Measurements from ENCODE around the gene AMH. TPM values are rescaled to one million over a fixed set of nuclear protein-coding genes. Genes with fewer than 3 reads are reported as not detected.

Gene AMH
- polyA plus RNA-seq, 2 of the 4 experiments (the other 2 are of a cell fraction) = 3.0 to 12.0 TPM

- WGBS (ENCODE audit: missing lambda C conversion rate) = 77% methylated on average over 22 of the region's 26 CpGs
- CTCF ChIA-PET = interaction anchor here (1.3 kb wide), 1 partner anchor 21 kb away, joined by 3 read pairs; no protein-coding TSS in a partner anchor
- no peak for ATAC-seq
- no peak for FAIRE-seq
- DNase-seq (ENCODE audit: low read depth in 1 of 2, low spot score in 1 of 2) = no peak
- Histone ChIP-seq H3K4me2 (no peak overlapping the region), H3K9me3 (no peaks in the 10 kb centered on the region), H3K4me3 (no peak overlapping the region), H3K4me1 (peaks cover under 1% of the 10 kb centered on the region; the same call in 2 of the 3 replicates), H3K27ac (no peak overlapping the region)
- POLR2A ChIA-PET = no interaction called here
- no peak for TF ChIP-seq POLR2AphosphoS2 (conservative IDR thresholded peaks at IDR 0.05; ENCODE audit: low read length)
- no peak for TF ChIP-seq SREBF2 (IDR thresholded peaks at IDR 0.05)
- no peak for TF ChIP-seq FOXS1 (CRISPR knock-in tag; IDR thresholded peaks at IDR 0.05)
- TF ChIP-seq ESRRA (IDR thresholded peaks at IDR 0.05; ENCODE audit: borderline replicate concordance, low read length) = no peak
- no peak for TF ChIP-seq ZNF302 (CRISPR knock-in tag; IDR thresholded peaks at IDR 0.05)
- TF ChIP-seq BHLHE40 (IDR thresholded peaks at IDR 0.05; ENCODE audit: low read depth, low read length) = no peak
- TF ChIP-seq CEBPB (IDR thresholded peaks at IDR 0.05) = no peak
- no peak for TF ChIP-seq JUNB (IDR thresholded peaks at IDR 0.05)
- TF ChIP-seq ZFP36 (IDR thresholded peaks at IDR 0.05; ENCODE audit: borderline replicate concordance, partially characterized antibody) = no peak
- TF ChIP-seq, protein P1, sequence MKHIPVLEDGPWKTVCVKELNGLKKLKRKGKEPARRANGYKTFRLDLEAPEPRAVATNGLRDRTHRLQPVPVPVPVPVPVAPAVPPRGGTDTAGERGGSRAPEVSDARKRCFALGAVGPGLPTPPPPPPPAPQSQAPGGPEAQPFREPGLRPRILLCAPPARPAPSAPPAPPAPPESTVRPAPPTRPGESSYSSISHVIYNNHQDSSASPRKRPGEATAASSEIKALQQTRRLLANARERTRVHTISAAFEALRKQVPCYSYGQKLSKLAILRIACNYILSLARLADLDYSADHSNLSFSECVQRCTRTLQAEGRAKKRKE (CRISPR knock-in tag; IDR thresholded peaks at IDR 0.05; ENCODE audit: low read depth) = no peak
- TF ChIP-seq USF2 (IDR thresholded peaks at IDR 0.05) = no peak
- TF ChIP-seq EHF (CRISPR knock-in tag; IDR thresholded peaks at IDR 0.05) = no peak
- TF ChIP-seq FOSB (CRISPR knock-in tag; IDR thresholded peaks at IDR 0.05) = no peak
Observed at GRCh38 chr19:2294687-2295335, 45.7 kb downstream of the AMH start.

DNA sequence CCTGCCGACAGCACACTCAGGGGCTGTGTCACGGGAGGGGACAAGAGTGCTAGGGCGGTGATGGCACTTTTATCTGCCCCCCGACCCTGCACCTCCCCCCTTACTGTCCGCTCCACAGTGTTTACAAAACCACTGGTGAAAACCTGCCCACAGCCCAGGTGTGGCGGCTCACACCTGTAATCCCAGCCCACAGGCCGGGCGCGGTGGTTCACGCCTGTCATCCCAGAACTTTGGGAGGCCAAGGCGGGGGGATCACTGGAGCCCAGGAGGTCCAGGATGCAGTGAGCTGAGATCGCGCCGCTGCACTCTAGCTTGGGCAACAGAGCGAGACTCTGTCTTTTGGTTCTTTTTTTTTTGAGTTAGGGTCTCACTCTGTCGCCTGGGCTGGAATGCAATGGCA, 47.0 kb downstream of the AMH start:
- 81% methylated on average over 15 of the region's 16 CpGs for WGBS (ENCODE audit: missing lambda C conversion rate)
- ATAC-seq = no peak

More for the DNA sequence above, 47.0 kb downstream of the AMH start:
- DNase-seq (ENCODE audit: low read depth in 1 of 2, low spot score in 1 of 2) = no peak
- TF ChIP-seq, protein P2, sequence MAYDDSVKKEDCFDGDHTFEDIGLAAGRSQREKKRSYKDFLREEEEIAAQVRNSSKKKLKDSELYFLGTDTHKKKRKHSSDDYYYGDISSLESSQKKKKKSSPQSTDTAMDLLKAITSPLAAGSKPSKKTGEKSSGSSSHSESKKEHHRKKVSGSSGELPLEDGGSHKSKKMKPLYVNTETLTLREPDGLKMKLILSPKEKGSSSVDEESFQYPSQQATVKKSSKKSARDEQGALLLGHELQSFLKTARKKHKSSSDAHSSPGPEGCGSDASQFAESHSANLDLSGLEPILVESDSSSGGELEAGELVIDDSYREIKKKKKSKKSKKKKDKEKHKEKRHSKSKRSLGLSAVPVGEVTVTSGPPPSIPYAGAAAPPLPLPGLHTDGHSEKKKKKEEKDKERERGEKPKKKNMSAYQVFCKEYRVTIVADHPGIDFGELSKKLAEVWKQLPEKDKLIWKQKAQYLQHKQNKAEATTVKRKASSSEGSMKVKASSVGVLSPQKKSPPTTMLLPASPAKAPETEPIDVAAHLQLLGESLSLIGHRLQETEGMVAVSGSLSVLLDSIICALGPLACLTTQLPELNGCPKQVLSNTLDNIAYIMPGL (CRISPR knock-in tag; IDR thresholded peaks at IDR 0.05; ENCODE audit: borderline replicate concordance) = no peak
- TF ChIP-seq FOSL2 (IDR thresholded peaks at IDR 0.05) (no peak), FOSL2 (CRISPR knock-in tag; IDR thresholded peaks at IDR 0.05) (no peak), TFCP2L1 (CRISPR knock-in tag; IDR thresholded peaks at IDR 0.05) (no peak), JUNB (IDR thresholded peaks at IDR 0.05) (no peak), PHF8 (IDR thresholded peaks at IDR 0.05; ENCODE audit: borderline replicate concordance, low read depth) (no peak), KDM1A (IDR thresholded peaks at IDR 0.05; ENCODE audit: low read depth) (no peak), CEBPB (IDR thresholded peaks at IDR 0.05) (no peak), HES2 (IDR thresholded peaks at IDR 0.05) (no peak), RAD21 (conservative IDR thresholded peaks at IDR 0.05 in 1 of 2, IDR thresholded peaks at IDR 0.05 in 1 of 2) (no peak), CBX2 (IDR thresholded peaks at IDR 0.05; ENCODE audit: borderline replicate concordance, low read depth) (no peak), ZSCAN20 (CRISPR knock-in tag; IDR thresholded peaks at IDR 0.05) (no peak), POLR2AphosphoS2 (conservative IDR thresholded peaks at IDR 0.05; ENCODE audit: low read length) (no peak), EP300 (IDR thresholded peaks at IDR 0.05) (no peak), FOXS1 (CRISPR knock-in tag; IDR thresholded peaks at IDR 0.05) (no peak), CTCF (IDR thresholded peaks at IDR 0.05) (no peak), HDAC2 (IDR thresholded peaks at IDR 0.05) (no peak), HEYL (CRISPR knock-in tag; IDR thresholded peaks at IDR 0.05) (no peak), MAZ (IDR thresholded peaks at IDR 0.05; ENCODE audit: borderline replicate concordance, low read depth, low read length) (no peak), JUN (IDR thresholded peaks at IDR 0.05) (no peak), ZFP36 (IDR thresholded peaks at IDR 0.05; ENCODE audit: borderline replicate concordance, partially characterized antibody) (no peak)
- Histone ChIP-seq H3K4me3 (no peak overlapping the region), H3K4me1 (no peaks in the 10 kb centered on the region), H3K27ac (no peak overlapping the region), H3K4me2 (no peak overlapping the region), H3K9me3 (no peaks in the 10 kb centered on the region)
- ChIA-PET POLR2A (no interaction called here), CTCF (no interaction called here)
- FAIRE-seq = no peak

Measured in A549 (cell line).